Measurements from ENCODE around the gene PCDH9.

- no peak for TF ChIP-seq CTCF (IDR thresholded peaks at IDR 0.05; ENCODE audit: insufficient read depth, low read length)
- TF ChIP-seq POLR2AphosphoS5 (IDR thresholded peaks at IDR 0.05; ENCODE audit: low read depth), result no peak
- no peak for TF ChIP-seq REST (IDR thresholded peaks at IDR 0.05; ENCODE audit: insufficient replicate concordance, low read depth)
- TF ChIP-seq GABPA (IDR thresholded peaks at IDR 0.05; ENCODE audit: low read depth), result no peak
- no peak for TF ChIP-seq SPI1 (IDR thresholded peaks at IDR 0.05; ENCODE audit: borderline replicate concordance, low read depth)
These were observed 434.5 kb downstream of the PCDH9 start for GRCh38 chr13:66795636-66796035.
